ENCODE results near the gene GGA1.

Gene GGA1

DNA sequence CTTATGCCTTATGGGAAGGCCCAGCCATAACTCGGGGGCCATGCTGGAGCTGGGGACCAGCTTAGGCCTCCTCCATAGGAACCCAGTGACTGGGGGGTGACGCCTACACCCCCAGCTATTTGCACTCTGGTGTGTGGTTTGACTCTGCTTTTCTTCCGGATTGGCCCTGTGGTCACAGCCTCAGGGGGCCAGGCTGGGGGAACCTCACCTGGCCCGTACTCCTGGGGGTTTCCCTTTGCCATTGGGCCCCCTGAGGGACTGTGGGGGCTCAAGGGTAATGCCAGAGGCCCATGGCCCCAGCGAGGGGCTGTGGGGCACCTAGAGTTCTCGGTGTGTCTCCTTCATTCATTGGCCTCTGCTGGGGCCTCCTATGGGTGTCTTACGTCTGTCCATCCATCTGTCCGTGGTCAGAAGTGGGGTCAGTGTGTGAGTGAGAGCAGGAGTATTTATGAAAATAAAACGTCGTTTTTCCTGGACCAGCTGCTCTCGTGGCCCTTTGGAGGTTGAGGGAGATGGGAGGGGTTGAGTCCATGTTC, 24.5 kb downstream of the GGA1 start:
- TF ChIP-seq, protein P1, sequence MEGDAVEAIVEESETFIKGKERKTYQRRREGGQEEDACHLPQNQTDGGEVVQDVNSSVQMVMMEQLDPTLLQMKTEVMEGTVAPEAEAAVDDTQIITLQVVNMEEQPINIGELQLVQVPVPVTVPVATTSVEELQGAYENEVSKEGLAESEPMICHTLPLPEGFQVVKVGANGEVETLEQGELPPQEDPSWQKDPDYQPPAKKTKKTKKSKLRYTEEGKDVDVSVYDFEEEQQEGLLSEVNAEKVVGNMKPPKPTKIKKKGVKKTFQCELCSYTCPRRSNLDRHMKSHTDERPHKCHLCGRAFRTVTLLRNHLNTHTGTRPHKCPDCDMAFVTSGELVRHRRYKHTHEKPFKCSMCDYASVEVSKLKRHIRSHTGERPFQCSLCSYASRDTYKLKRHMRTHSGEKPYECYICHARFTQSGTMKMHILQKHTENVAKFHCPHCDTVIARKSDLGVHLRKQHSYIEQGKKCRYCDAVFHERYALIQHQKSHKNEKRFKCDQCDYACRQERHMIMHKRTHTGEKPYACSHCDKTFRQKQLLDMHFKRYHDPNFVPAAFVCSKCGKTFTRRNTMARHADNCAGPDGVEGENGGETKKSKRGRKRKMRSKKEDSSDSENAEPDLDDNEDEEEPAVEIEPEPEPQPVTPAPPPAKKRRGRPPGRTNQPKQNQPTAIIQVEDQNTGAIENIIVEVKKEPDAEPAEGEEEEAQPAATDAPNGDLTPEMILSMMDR (IDR thresholded peaks at IDR 0.05; ENCODE audit: borderline replicate concordance, insufficient read depth, low read depth, low read length) = no peak
- H3K4me3 ChIP-seq (ENCODE audit: low read depth, low read length) = no peak overlapping the region

DNA sequence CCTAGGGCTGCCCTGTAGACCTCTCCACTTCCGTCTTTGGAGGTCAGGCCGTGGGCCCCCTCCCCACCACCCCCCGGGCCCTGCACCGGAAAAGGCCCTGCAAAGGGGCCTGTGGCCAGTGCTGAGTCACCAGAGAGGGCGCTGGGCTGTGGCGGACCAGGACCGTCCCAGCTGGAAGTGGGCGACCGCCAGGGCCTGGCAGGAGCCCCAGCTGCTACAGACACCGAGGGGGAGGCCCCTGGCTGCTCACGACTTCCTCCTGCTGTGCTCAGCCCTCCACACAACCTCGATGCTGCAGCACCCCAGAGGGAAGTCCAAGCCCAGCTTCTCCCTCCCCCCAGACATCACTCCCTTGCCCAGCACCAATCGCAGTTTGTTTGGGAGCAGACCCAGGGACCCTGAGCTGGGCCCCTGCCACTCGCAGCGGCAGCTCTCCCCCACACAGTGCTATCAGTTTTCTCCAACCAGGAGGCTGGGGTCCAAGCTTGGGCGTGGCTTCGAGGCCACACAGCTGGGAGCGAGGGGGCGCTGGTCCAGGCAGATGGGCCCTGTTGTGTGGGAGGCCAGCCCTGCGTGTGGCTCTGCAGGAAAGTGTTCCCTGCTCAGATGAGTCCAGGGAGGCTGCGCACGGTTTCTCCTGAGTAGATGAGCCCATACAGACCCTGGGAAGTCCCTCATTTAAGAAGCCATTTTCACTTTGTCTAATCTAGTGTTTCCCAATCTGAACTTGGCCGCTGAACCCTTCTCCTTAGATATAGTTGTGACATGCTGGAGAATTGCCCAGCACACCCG, 25.2 kb downstream of the GGA1 start:
- no peak overlapping the region for H3K4me3 ChIP-seq (ENCODE audit: low read depth, low read length)

DNA sequence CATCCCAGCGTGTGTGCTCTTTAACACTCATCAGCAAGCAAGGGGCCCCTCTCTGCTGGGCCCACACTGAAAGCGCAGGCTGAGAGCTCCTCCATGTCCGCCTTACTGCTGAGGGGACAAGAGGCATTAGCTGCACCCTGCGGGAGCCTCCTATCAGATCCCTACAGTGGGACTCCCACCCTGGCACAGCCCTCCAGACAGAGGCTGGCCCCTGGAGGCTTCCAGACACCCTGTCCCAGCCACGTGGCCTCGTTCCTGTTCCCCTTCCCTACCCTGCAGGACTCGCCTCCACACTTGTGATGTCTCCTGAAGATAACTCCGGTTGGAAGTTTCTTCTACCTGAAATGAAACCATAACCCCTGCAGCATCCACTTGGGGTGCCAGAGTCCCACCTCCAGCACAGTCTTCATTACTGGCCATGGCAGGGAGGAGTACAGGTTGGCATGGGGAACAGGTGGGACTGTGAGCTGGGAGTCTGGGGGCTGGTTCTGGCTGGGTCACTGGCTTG, 25.8 kb downstream of the GGA1 start:
- TF ChIP-seq, protein P1 (IDR thresholded peaks at IDR 0.05; ENCODE audit: borderline replicate concordance, insufficient read depth, low read depth, low read length) = peak; percentile 45; the same call in 1 of the 2 replicates
- H3K4me3 ChIP-seq (ENCODE audit: low read depth, low read length) = no peak overlapping the region

More for the DNA sequence above, 25.2 kb downstream of the GGA1 start:
- TF ChIP-seq, protein P1 (IDR thresholded peaks at IDR 0.05; ENCODE audit: borderline replicate concordance, insufficient read depth, low read depth, low read length) = no peak

DNA sequence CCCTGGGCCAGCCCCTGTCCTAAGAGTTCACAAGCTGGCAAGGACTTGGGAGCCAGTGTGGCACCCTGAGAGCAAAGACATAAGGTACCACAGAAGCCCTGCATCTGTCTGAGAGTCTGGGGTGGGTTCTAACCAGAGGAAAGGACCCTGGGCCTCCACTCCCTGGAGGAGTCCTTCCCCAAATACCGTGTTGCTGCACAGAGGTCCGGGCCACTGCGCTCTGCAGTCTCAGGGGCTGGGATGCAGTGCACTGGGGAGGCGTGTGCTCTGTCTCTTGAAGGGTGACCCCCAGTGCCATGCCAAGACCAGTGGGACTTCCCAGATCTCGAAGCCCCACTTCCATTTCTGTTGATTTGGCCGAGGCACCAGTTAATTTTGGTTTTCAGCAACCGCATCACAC, 26.5 kb downstream of the GGA1 start:
- no peak overlapping the region for H3K4me3 ChIP-seq (ENCODE audit: low read depth, low read length)

DNA sequence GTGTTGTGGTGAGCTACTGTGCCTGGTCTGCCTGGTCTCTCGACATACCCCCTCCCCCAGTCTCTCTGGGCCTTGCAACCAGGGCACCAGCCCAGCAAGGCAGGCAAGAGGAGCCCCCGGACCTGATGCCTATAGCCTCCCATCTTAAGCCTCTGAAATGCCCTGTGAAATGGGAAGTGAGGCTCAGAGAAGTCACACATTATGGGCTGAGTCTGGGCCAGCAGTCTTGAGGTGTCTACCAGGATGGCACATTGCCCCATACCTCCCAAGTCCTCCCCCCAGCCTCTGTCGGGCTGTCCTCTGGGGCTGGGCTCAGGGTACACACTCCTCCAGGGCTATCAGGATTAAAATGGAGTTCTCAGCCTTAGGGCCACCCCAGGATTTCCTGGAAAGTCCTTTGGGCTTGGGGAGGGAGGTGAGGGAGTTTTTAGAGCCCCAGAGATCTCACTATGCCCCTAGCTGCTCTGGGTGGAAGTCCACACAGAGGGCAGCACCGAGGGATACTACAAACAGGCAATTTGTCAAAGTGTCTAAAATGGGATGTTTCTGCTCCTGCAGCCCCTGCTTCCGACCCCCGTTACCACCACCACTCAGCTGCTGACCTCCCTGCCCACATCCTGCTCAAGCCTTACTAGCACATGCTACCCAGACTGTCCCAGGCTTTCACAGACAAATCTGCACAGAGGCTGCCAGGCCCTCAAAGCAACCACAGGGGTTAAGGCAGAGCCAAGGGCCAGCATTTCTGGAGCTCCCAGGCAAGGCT, 27.7 kb downstream of the GGA1 start:
- no peak overlapping the region for H3K4me3 ChIP-seq (ENCODE audit: low read depth, low read length)
- TF ChIP-seq, protein P1 (IDR thresholded peaks at IDR 0.05; ENCODE audit: borderline replicate concordance, insufficient read depth, low read depth, low read length) = peak; percentile 47

More for the DNA sequence above, 26.5 kb downstream of the GGA1 start:
- TF ChIP-seq, protein P1 (IDR thresholded peaks at IDR 0.05; ENCODE audit: borderline replicate concordance, insufficient read depth, low read depth, low read length) = no peak

DNA sequence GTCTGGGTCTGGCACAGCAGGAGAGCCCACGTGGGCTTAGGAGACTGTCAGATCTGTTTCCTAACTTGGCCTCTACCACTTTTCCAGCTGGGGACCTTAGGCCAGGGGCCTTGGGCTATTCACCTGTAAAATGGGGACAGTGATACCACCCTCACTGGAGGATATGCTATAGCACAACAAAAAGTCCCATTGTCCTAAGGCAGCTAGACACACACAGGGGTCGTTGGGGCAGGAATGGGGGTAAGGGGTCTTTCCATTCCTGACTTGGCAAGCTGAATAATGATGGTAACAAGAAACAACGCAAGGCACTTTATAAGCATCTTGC, 28.3 kb downstream of the GGA1 start:
- TF ChIP-seq, protein P1 (IDR thresholded peaks at IDR 0.05; ENCODE audit: borderline replicate concordance, insufficient read depth, low read depth, low read length) = no peak

More for the DNA sequence above, 28.3 kb downstream of the GGA1 start:
- no peak overlapping the region for H3K4me3 ChIP-seq (ENCODE audit: low read depth, low read length)

All from GM12875 (cell line).